Coronary artery (tissue), 2 donors: ENCODE data around the gene SNX14.
"Not testable (repeated sequence)": the region's sequence is repeated elsewhere in the genome, so short reads cannot be mapped to it uniquely, and the experiment has no call there.

Source experiments
- DNase-seq: peaks from one replicate; pipeline ENCODE4 v3.0.0-alpha.2; 2017; ENCODE audit warnings: low spot score
- H3K27ac ChIP-seq, 2 donors: fragments of 200-600 bp; sonication (generic); one replicate each; pipeline ENCODE4 v1.5.1; 2016 to 2019
- H3K4me3 ChIP-seq: fragments of 200-600 bp; sonication (generic); 2 replicates; pipeline ENCODE4 v1.5.1; 2016; ENCODE audit warnings: mild to moderate bottlenecking, moderate library complexity
- CTCF ChIP-seq: fragments of 200-600 bp; sonication (generic); IDR thresholded peaks from one replicate; pipeline ENCODE4 v1.5.1; 2019; ENCODE audit warnings: antibody characterized with exemption

The SNX14 gene

GRCh38 chr6:85568411-85568810 lies 25.2 kb downstream of the SNX14 start:
- no peak overlapping the region for H3K27ac ChIP-seq
- no peak for DNase-seq
- no peak for TF ChIP-seq CTCF
- H3K4me3 ChIP-seq, result no peak overlapping the region

- DNase-seq, result no peak
- Histone ChIP-seq H3K27ac (no peak overlapping the region), H3K4me3 (no peak overlapping the region)
- no peak for TF ChIP-seq CTCF
Observed at GRCh38 chr6:85565736-85566135, 27.9 kb downstream of the SNX14 start.

- H3K27ac ChIP-seq, DNase-seq: not testable (repeated sequence)
Observed at GRCh38 chr6:85564223-85564622, 29.4 kb downstream of the SNX14 start.

GRCh38 chr6:85561750-85562357 lies 31.8 kb downstream of the SNX14 start:
- Histone ChIP-seq H3K27ac (no peak overlapping the region), H3K4me3 (no peak overlapping the region)
- TF ChIP-seq CTCF, result no peak
- no peak for DNase-seq

More at GRCh38 chr6:85564223-85564622, 29.4 kb downstream of the SNX14 start:
- H3K4me3 ChIP-seq, result not testable (repeated sequence)

GRCh38 chr6:85556992-85557668 lies 36.5 kb downstream of the SNX14 start:
- no peak for TF ChIP-seq CTCF
- H3K27ac ChIP-seq, result no peak overlapping the region

GRCh38 chr6:85552652-85553051 lies 41.0 kb downstream of the SNX14 start:
- Histone ChIP-seq H3K27ac (no peak overlapping the region), H3K4me3 (no peak overlapping the region)
- no peak for TF ChIP-seq CTCF
- no peak for DNase-seq

More at GRCh38 chr6:85556992-85557668, 36.5 kb downstream of the SNX14 start:
- DNase-seq, result no peak
- H3K4me3 ChIP-seq, result no peak overlapping the region

- Histone ChIP-seq H3K4me3 (no peak overlapping the region), H3K27ac (no peak overlapping the region)
- TF ChIP-seq CTCF, result no peak
- DNase-seq, result no peak
Observed at GRCh38 chr6:85551264-85551663, 42.4 kb downstream of the SNX14 start.
